Trophoblast cell (in vitro differentiated cells and primary cell): ENCODE results near the gene HES5.
A peak's percentile ranks its signal among the peaks of the same experiment; 100 is the strongest.

Experiments
- DNase-seq, 2 donors: peaks; one replicate each; pipeline ENCODE4 v3.0.0-alpha.2; 2016
- H2AFZ ChIP-seq: 2 replicates; pipeline ENCODE4 v1.6.1; 2013; ENCODE audit warnings: low read length, moderate library complexity, mild to moderate bottlenecking; ENCODE audit not compliant: insufficient read depth, poor library complexity
- H2AK5ac ChIP-seq: 2 replicates; pipeline ENCODE4 v1.6.1; 2013; ENCODE audit warnings: mild to moderate bottlenecking, low read length
- H2BK120ac ChIP-seq: 2 replicates; pipeline ENCODE4 v1.6.1; 2013; ENCODE audit warnings: low read length, mild to moderate bottlenecking, moderate library complexity; ENCODE audit not compliant: insufficient read depth, poor library complexity
- H2BK12ac ChIP-seq: 2 replicates; pipeline ENCODE4 v1.6.1; 2013; ENCODE audit warnings: mild to moderate bottlenecking, low read length, moderate library complexity
- H2BK5ac ChIP-seq: 2 replicates; pipeline ENCODE4 v1.6.1; 2013; ENCODE audit warnings: low read length, low read depth, moderate library complexity, mild to moderate bottlenecking; ENCODE audit not compliant: poor library complexity
- H3K14ac ChIP-seq: 2 replicates; pipeline ENCODE4 v1.6.1; 2013; ENCODE audit warnings: mild to moderate bottlenecking, low read length
- H3K18ac ChIP-seq: 2 replicates; pipeline ENCODE4 v1.6.1; 2013; ENCODE audit warnings: mild to moderate bottlenecking, low read length
- H3K23ac ChIP-seq: 2 replicates; pipeline ENCODE4 v1.6.1; 2013; ENCODE audit warnings: low read length
- H3K27ac ChIP-seq: 2 replicates; pipeline ENCODE4 v1.5.1; 2013; ENCODE audit warnings: low read depth, mild to moderate bottlenecking, inconsistent platforms, low read length, moderate library complexity
- H3K27me3 ChIP-seq: 2 replicates; pipeline ENCODE4 v1.6.1; 2013; ENCODE audit warnings: inconsistent platforms, mild to moderate bottlenecking, low read length, moderate library complexity; ENCODE audit not compliant: insufficient read depth
- H3K36me3 ChIP-seq, 2 experiments: 1 replicate in 1 of 2; 2 replicates in 1 of 2; pipeline ENCODE4 v1.6.1; 2013; ENCODE audit warnings: low read length in 2 of 2, mild to moderate bottlenecking in 2 of 2, moderate library complexity in 1 of 2; ENCODE audit not compliant: insufficient read depth in 2 of 2, control insufficient read depth in 1 of 2
- H3K4ac ChIP-seq: 2 replicates; pipeline ENCODE4 v1.6.1; 2013; ENCODE audit warnings: low read depth, mild to moderate bottlenecking, low read length, moderate library complexity
- H3K4me1 ChIP-seq, 2 experiments: 1 replicate in 1 of 2; 2 replicates in 1 of 2; pipeline ENCODE4 v1.6.1; 2013; ENCODE audit warnings: low read length in 2 of 2, mild to moderate bottlenecking in 2 of 2, moderate library complexity in 1 of 2; ENCODE audit not compliant: insufficient read depth in 2 of 2, control insufficient read depth in 1 of 2
- H3K4me2 ChIP-seq: 2 replicates; pipeline ENCODE4 v1.6.1; 2013; ENCODE audit warnings: inconsistent platforms, mild to moderate bottlenecking, low read length, moderate library complexity
- H3K4me3 ChIP-seq: 2 replicates; pipeline ENCODE4 v1.5.1; 2013; ENCODE audit warnings: mild to moderate bottlenecking, low read depth, low read length, inconsistent platforms
- H3K79me1 ChIP-seq: one replicate; pipeline ENCODE4 v1.6.1; 2013; ENCODE audit warnings: low read length
- H3K79me2 ChIP-seq: 2 replicates; pipeline ENCODE4 v1.6.1; 2013; ENCODE audit warnings: low read length, mild to moderate bottlenecking; ENCODE audit not compliant: control insufficient read depth, insufficient read depth, poor library complexity
- H3K9ac ChIP-seq: 2 replicates; pipeline ENCODE4 v1.6.1; 2013; ENCODE audit warnings: mild to moderate bottlenecking, low read length
- H3K9me3 ChIP-seq: 2 replicates; pipeline ENCODE4 v1.6.1; 2013; ENCODE audit warnings: low read depth, mild to moderate bottlenecking, control low read depth, inconsistent platforms, low read length; ENCODE audit not compliant: insufficient read depth
- H4K12ac ChIP-seq: 2 replicates; pipeline ENCODE4 v1.6.1; 2013; ENCODE audit warnings: low read depth, mild to moderate bottlenecking, low read length, moderate library complexity
- H4K8ac ChIP-seq: 2 replicates; pipeline ENCODE4 v1.6.1; 2013; ENCODE audit warnings: low read depth, mild to moderate bottlenecking, low read length, moderate library complexity
- H4K91ac ChIP-seq: one replicate; pipeline ENCODE4 v1.6.1; 2013; ENCODE audit warnings: low read depth, mild to moderate bottlenecking, low read length, moderate library complexity
- WGBS: extraction: QIAGEN DNeasy Blood & Tissue Kit; methylation state at CpG from one replicate; pipeline ENCODE4 v1.1.7; 2013; ENCODE audit warnings: missing lambda C conversion rate; ENCODE audit not compliant: insufficient read length, insufficient coverage; ENCODE audit errors: extremely low coverage; 5-methylcytosine and 5-hydroxymethylcytosine counted together

HES5 gene

DNA sequence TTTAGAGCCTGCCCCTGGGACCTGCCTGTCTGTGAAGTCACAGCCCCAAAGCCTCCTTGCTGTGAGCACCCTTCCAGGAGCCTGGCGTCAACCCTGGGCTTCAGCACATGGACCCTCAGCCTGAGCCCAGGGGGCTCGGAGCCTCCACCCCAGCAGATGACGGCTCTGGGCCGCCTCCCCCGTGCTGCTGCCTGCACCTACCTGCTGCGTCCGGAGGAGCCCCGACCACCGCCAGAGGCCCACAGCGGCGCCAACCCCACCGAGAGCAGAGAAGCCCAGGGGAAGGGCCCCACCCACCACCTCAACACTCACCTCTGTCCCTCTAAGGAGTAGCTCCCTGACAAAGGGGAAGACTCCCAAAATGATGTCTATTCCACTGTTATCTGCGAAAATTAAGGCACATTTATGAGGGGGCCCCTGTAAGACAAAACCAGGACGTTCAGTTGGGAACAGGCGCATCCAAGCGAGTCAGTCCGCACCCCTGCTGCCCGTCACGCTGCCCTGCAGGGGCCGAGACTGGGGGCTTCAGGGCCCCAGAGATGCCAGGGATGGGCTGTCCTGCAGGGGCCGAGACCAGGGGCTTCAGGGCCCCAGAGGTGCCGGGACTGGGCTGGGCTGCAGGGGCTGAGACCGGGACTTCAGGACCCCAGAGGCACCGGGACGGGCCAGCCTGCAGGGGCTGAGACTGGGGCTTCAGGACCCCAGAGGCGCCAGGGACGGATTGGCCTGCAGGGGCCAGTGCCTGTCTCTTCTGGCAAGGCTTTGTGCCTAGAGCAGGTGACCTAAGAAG, 19.5 kb downstream of the HES5 start:
- no peak overlapping the region for H2AK5ac ChIP-seq

DNA sequence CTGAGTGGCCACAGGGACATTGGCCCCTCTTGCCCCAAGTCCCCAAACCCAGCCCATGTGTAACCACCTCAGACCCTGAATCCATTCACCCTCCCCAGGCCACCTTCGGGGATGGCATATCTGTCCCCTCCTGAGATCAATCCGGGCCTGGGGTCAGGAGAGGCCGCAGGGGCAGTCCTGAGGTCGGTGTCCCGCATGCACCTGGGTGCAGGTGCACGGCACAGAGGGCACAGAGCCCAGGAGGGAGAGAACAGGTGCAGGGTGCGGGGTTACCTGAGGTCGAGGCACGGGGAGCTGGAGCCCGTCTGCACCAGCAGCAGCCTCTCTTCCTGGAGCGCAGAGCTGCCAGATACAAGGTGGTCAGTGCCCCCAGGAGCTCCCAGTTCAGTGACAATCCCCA, 20.5 kb downstream of the HES5 start:
- no peak overlapping the region for H2AK5ac ChIP-seq
- H4K12ac ChIP-seq: no peak overlapping the region
- no peak overlapping the region for H3K4me3 ChIP-seq
- peaks cover 64 to 69% of the 10 kb centered on the region in 2 experiments for H3K36me3 ChIP-seq
- H3K79me2 ChIP-seq: no peaks in the 10 kb centered on the region
- H3K23ac ChIP-seq: no peak overlapping the region
- H3K79me1 ChIP-seq: no peaks in the 10 kb centered on the region
- H2AFZ ChIP-seq: no peak overlapping the region
- no peak overlapping the region for H3K9ac ChIP-seq
- H3K27ac ChIP-seq: no peak overlapping the region
- H3K14ac ChIP-seq: no peak overlapping the region
- no peaks in the 10 kb centered on the region for H3K27me3 ChIP-seq
- no peak overlapping the region for H2BK12ac ChIP-seq
- H4K8ac ChIP-seq: no peak overlapping the region
- WGBS: no CpG with 5 or more reads among the region's 11 CpGs
- H2BK120ac ChIP-seq: no peak overlapping the region
- no peak overlapping the region for H3K4ac ChIP-seq
- DNase-seq: no peak
- H3K4me1 ChIP-seq: no peaks in the 10 kb centered on the region
- no peak overlapping the region for H4K91ac ChIP-seq
- H2BK5ac ChIP-seq: no peak overlapping the region
- H3K4me2 ChIP-seq: no peak overlapping the region
- H3K18ac ChIP-seq: no peak overlapping the region
- H3K9me3 ChIP-seq: peaks cover 2% of the 10 kb centered on the region

More for the DNA sequence above, 19.5 kb downstream of the HES5 start:
- Histone ChIP-seq H4K8ac (no peak overlapping the region), H3K4me1 (no peaks in the 10 kb centered on the region), H3K23ac (no peak overlapping the region), H3K79me1 (no peaks in the 10 kb centered on the region), H3K4ac (no peak overlapping the region), H3K4me3 (no peak overlapping the region), H4K91ac (no peak overlapping the region), H3K36me3 (peaks cover 73 to 79% of the 10 kb centered on the region in 2 experiments), H3K27me3 (no peaks in the 10 kb centered on the region), H4K12ac (no peak overlapping the region), H2BK12ac (no peak overlapping the region), H3K9me3 (peaks cover 2% of the 10 kb centered on the region), H3K4me2 (no peak overlapping the region), H2AFZ (no peak overlapping the region), H2BK120ac (no peak overlapping the region), H3K9ac (no peak overlapping the region), H3K79me2 (no peaks in the 10 kb centered on the region), H3K27ac (no peak overlapping the region), H2BK5ac (no peak overlapping the region), H3K14ac (no peak overlapping the region), H3K18ac (no peak overlapping the region)
- DNase-seq: no peak
- WGBS: no CpG with 5 or more reads among the region's 27 CpGs

DNA sequence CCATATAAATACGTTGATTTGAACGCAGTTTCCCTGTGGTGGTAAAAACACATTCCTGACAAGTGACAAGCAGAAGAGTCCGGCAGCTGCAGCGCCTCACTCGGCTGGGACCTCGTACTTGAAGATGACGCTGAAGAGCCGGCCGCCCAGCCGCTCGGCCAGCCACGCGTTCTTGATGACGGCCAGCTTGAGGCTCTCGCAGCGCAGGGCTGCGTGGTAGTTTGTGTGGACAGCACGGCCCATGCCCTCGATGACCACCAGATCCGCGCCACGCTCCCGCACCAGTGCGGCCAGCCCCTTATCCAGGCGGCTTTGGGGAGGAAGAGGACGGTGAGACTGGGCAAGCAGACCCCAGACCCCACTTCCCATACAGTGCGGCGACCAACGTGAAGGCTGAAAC, 21.3 kb downstream of the HES5 start:
- no peak overlapping the region for H3K27ac ChIP-seq
- H3K27me3 ChIP-seq: no peaks in the 10 kb centered on the region
- no peak overlapping the region for H4K8ac ChIP-seq
- peaks cover 58 to 63% of the 10 kb centered on the region in 2 experiments for H3K36me3 ChIP-seq
- WGBS: no CpG with 5 or more reads among the region's 29 CpGs
- no peak overlapping the region for H2AFZ ChIP-seq
- H2AK5ac ChIP-seq: no peak overlapping the region
- no peak overlapping the region for H4K91ac ChIP-seq
- H3K9me3 ChIP-seq: no peaks in the 10 kb centered on the region
- H3K4me2 ChIP-seq: no peak overlapping the region
- H3K4me3 ChIP-seq: no peak overlapping the region
- no peak overlapping the region for H2BK120ac ChIP-seq
- no peaks in the 10 kb centered on the region for H3K79me1 ChIP-seq
- H3K9ac ChIP-seq: no peak overlapping the region
- H2BK5ac ChIP-seq: no peak overlapping the region
- H4K12ac ChIP-seq: no peak overlapping the region
- no peaks in the 10 kb centered on the region for H3K4me1 ChIP-seq
- H3K23ac ChIP-seq: no peak overlapping the region
- H3K4ac ChIP-seq: no peak overlapping the region
- H2BK12ac ChIP-seq: no peak overlapping the region
- H3K14ac ChIP-seq: no peak overlapping the region
- no peaks in the 10 kb centered on the region for H3K79me2 ChIP-seq
- no peak overlapping the region for H3K18ac ChIP-seq
- peak in 1 of 2 donors; percentile 15 for DNase-seq

DNA sequence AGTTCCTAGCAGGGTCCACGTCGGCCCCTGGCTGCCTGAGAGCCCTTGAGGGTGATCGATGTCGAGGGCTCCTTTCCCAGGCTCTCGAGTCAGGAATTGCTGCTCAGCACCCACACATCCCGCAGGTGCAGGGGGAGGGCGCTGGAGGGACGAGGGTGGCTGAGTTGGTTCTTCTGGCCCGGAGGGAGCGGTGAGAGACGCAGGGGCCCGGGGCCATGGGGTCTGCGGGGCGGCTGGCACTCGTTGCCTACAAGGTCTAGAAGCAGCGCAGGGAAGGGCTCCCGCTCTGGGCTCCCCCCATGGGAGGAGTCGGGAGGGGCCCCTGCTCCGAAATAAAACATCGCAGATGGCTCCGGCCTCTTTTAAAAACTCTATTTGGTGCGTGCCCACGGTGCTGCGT, 21.9 kb downstream of the HES5 start:
- DNase-seq: no peak
- Histone ChIP-seq H3K36me3 (peaks cover 52 to 57% of the 10 kb centered on the region in 2 experiments), H4K8ac (no peak overlapping the region), H3K79me1 (no peaks in the 10 kb centered on the region), H2AK5ac (no peak overlapping the region), H3K14ac (no peak overlapping the region), H3K27ac (no peak overlapping the region), H2BK120ac (no peak overlapping the region), H3K4me2 (no peak overlapping the region), H2BK5ac (no peak overlapping the region), H3K18ac (no peak overlapping the region), H3K4me3 (peak overlapping the region; percentile 5), H4K91ac (no peak overlapping the region), H3K27me3 (no peaks in the 10 kb centered on the region), H3K9me3 (peaks cover 2% of the 10 kb centered on the region), H4K12ac (no peak overlapping the region), H3K4ac (no peak overlapping the region), H2AFZ (no peak overlapping the region), H3K79me2 (no peaks in the 10 kb centered on the region), H3K9ac (no peak overlapping the region), H2BK12ac (no peak overlapping the region), H3K4me1 (no peaks in the 10 kb centered on the region), H3K23ac (no peak overlapping the region)
- WGBS: no CpG with 5 or more reads among the region's 24 CpGs
